IPS-NIHi7 (cell line): ENCODE measurements around the gene VWF.

Experiments
- DNase-seq: peaks from one replicate; pipeline ENCODE4 v3.0.0; 2012; ENCODE audit warnings: mixed read lengths; ENCODE audit errors: extremely low spot score

VWF gene

DNA sequence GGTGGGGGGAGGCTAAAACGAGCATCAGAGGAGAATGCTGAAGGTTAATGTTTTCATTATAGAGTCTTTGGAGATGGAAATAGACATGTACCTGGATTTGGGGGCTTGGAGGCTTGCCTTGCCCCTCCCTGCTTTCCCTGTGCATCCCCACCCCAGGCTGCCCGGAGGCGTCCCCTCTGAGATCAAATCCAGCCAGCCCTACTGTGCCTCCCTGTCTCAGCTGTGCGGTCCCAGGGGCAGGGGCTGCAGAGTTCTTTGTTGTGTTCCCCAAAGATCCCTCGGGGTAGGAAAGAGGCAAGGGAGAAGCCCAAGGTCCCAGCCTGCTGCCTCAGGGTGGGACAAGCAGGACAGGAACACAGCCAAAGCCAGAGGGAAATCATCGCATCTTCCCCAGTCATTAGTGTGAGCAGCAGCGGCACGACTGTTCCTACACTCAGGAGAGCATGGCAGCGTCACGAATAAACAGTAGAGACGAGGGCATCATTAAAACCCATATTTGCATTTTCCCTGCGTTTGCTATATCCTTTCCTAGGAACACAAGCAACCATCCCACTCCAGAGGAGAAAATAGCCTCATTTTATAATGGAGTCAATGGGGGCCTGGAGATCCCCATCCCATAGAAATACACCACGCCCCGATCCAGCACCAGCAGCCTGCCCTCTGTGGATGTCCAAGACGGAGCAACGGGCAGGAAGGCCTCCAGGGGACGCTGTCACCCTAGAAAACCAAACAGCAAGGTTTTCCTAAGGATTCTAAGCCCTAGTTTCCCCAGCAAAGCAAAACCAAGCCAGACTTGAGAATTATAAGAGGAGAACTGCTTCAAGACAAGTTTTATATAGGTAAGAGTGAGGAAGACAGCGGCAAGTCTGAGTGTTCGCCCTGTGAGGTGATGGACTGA is 211.8 kb downstream of the VWF start:
- DNase-seq: peak; percentile 85

DNA sequence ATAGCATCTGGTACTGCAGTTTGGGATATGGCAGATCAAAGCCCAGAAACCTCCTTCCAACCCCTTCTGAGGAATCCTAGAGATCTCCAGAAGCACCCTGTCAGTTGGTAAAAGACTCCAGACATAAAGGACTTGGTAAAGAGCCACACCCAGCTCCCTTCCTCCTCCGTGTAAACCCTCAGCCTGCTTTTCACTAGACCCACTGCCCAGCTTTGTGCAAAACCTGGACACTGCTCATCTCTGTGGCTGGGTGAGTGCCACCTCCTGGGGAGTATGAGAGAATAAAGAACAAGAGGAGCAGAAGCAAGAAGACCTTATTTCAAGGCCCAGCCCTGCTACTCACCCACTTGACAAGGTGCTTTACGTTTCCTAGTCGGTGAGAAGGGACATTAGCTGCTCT is 212.5 kb downstream of the VWF start:
- no peak for DNase-seq

GRCh38 chr12:5910790-5911548 is 213.5 kb downstream of the VWF start:
- no peak for DNase-seq

DNA sequence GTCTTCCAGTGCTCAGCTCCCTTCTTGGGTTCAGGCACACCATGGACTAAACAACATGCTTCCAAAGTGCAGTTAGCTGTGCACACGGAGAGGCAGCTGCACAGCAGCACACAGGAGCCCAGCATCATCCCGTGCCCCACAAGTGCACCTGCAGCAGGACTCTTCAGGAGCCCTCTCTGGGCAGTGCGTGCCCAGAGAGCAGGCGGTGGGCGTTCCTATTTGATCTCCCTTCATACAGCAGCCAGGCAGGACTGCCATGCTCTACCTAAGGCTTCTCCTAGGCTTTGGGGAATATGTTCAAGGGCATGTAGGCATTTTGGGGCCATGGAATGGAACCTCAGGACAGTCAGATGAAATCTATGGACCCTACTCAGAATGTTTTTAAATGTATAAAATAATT is 214.9 kb downstream of the VWF start:
- no peak for DNase-seq

DNA sequence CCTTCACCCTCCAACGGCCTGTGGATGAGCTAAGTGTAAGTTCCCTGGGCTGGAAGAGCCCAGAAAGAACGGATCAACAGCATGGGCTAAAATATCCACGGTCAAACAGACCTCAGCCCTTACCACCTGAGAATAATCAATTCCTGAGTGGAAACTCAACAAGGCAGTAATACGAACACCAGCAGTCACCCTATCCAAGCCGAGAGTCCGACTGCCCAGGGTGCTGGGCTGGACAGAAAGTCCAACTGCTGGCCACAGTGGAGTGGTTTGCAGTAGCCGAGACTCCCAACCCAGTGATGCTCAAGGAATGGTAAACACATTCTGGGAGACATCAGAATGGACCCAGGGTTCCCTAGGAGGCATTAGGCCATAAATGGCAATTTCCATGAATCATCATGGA is 216.2 kb downstream of the VWF start:
- DNase-seq: no peak

- no peak for DNase-seq
These were observed 216.7 kb downstream of the VWF start for GRCh38 chr12:5907807-5908206.

DNA sequence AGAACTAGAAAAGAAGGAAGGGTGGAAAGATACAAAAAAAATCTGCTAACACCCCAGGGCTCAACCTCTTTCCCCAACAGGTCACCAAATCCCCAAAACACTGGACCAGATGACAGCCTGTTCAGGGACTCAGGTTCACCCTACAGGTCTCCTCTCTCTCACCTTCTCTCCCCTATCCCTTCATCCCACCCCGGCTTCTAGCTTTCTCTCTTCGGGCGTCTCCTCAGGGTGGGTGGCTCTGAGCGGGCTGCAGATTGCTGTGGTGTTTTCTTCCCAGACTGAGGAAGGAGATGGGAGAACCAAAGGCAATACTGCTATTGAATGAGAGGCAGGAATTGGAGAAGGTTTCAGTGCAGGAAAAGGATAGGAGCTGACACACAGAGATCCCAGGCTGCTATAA is 218.7 kb downstream of the VWF start:
- no peak for DNase-seq

- DNase-seq: no peak
These were observed 219.5 kb downstream of the VWF start for GRCh38 chr12:5904969-5905368.

- no peak for DNase-seq
These were observed 220.0 kb downstream of the VWF start for GRCh38 chr12:5904441-5904840.

- no peak for DNase-seq
These were observed 221.7 kb downstream of the VWF start for GRCh38 chr12:5902736-5903135.

- no peak for DNase-seq
These were observed 223.1 kb downstream of the VWF start for GRCh38 chr12:5901416-5901815.

- no peak for DNase-seq
These were observed 223.8 kb downstream of the VWF start for GRCh38 chr12:5900533-5901205.

DNA sequence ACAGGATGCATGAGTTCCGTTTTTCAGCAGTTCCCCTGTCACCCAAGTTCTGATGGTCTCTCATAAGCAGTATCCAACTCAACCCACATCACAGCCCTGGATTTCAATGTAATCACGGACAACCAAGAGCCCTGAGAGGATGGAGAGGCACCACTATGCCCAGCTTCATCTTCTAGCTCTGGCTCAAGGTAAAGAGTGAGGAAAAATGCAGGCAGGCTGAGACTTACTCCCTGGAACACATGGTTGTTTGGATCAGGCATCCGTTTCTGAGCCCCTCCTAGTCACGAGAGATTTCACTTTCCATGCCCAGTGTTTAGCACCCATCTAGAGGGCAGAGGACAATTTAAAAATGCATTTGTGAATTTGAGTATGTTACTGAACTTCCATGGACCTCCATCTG is 224.4 kb downstream of the VWF start:
- DNase-seq: no peak

DNA sequence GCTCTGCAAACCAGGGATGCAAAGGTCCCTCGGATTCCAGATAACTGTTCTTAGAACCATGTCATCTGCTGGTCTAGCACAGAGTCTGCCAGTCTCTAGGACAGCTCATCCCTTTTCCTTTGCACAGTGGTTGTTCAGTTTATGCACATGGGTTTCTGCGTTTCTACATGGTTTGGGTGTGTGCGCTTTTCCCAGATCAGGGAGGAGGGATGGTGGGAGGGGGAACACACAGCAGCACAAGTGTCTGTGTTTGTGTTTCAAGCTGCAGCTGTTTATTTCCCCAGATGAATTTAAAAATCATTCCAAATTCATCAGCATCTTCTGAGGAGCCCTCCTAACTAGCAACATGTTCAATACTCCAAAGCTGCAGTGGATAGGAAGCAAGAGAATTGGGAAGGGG is 224.8 kb downstream of the VWF start:
- DNase-seq: no peak

DNA sequence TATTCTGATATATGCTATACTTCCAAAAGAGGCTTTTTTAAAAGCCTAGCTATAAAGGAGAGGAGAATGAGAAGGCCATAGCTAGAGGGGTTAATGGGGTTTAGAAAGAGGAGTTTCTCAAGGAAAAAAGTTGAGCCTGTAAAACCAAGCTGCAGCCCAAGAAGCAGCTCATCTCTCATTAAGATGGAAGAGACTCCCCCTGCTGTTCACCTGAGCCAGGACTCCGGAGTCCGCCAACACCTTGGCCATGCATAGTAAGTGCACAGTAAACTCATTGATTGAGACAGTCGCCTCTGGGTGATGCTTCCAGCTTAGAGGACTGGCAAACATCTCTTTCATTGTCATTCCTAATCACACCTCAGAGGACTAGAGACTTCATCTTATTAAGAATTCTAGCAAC is 225.6 kb downstream of the VWF start:
- peak; percentile 66 for DNase-seq
